Gastroesophageal sphincter (tissue), 4 donors: ENCODE results near the gene PTGIR. TPM values are rescaled to one million over a fixed set of nuclear protein-coding genes. Genes with fewer than 3 reads are reported as not detected.
A peak's percentile ranks its signal among the peaks of the same experiment; 100 is the strongest.
"Not testable (repeated sequence)": the region's sequence is repeated elsewhere in the genome, so short reads cannot be mapped to it uniquely, and the experiment has no call there.

Experiments
- ATAC-seq: fragments of 150-250 bp; one replicate; pipeline ENCODE4 v1.9.1; 2016; ENCODE audit warnings: mild to moderate bottlenecking, moderate library complexity
- H3K27ac ChIP-seq, 4 donors: fragments of 200-600 bp; sonication (generic) in 3 of 4; 1 replicate in 3 of 4; 2 replicates in 1 of 4; pipeline ENCODE4 v1.5.1; 2016 to 2019
- H3K27me3 ChIP-seq: fragments of 200-600 bp; sonication (generic); one replicate; pipeline ENCODE4 v1.5.1; 2019
- H3K36me3 ChIP-seq, 2 donors: fragments of 200-600 bp; sonication (generic); one replicate each; pipeline ENCODE4 v1.5.1; 2019; ENCODE audit warnings: control low read depth in 1 of 2
- H3K4me1 ChIP-seq, 3 donors: fragments of 200-600 bp; sonication (generic); 1 replicate in 2 of 3; 2 replicates in 1 of 3; pipeline ENCODE4 v1.5.1; 2016 to 2019; ENCODE audit warnings: control low read depth in 2 of 3
- H3K4me3 ChIP-seq, 2 donors: fragments of 200-600 bp; sonication (generic); one replicate each; pipeline ENCODE4 v1.5.1; 2019; ENCODE audit warnings: mild to moderate bottlenecking in 1 of 2, moderate library complexity in 1 of 2
- H3K9me3 ChIP-seq, 3 donors: fragments of 200-600 bp; sonication (generic); one replicate each; pipeline ENCODE4 v1.5.1; 2017 to 2019; ENCODE audit warnings: control low read depth in 2 of 3
- EP300 ChIP-seq: sonication (generic); formaldehyde crosslinking; IDR thresholded peaks from one replicate; pipeline ENCODE4 v1.6.1; 2017; ENCODE audit warnings: antibody characterized with exemption, mild to moderate bottlenecking
- POLR2A ChIP-seq, 2 donors: fragments of 450-650 bp; IDR thresholded peaks; one replicate each; pipeline ENCODE4 v1.6.1; 2017; ENCODE audit warnings: antibody characterized with exemption in 2 of 2, mild to moderate bottlenecking in 2 of 2, moderate library complexity in 1 of 2
- POLR2AphosphoS5 ChIP-seq: sonication (generic); formaldehyde crosslinking; IDR thresholded peaks from one replicate; pipeline ENCODE4 v1.6.1; 2017; ENCODE audit warnings: antibody characterized with exemption
- WGBS, 2 donors: methylation state at CpG; one replicate each; pipeline ENCODE4 v1.1.5; 2018; ENCODE audit warnings: low coverage in 1 of 2; 5-methylcytosine and 5-hydroxymethylcytosine counted together
- total RNA-seq, 4 donors: library from RNA; depleted of rRNA; stranded (reverse); fragments of >200 nt; gene quantifications; one replicate each; pipeline ENCODE4 v1.1.0, GENCODE V29; 2016
- TF ChIP-seq, protein P1 (sequence below), 4 experiments: fragments of 200-600 bp in 2 of 4; fragments of 450-650 bp in 2 of 4; sonication (generic) in 1 of 4; IDR thresholded peaks; one replicate each; pipeline ENCODE4 v1.5.1; 2017 to 2019; ENCODE audit warnings: antibody characterized with exemption in 4 of 4, mild to moderate bottlenecking in 2 of 4, moderate library complexity in 2 of 4

PTGIR gene
- total RNA-seq, 4 donors from 2014 or later: 3.6 to 5.9 (median 4.3) TPM

DNA sequence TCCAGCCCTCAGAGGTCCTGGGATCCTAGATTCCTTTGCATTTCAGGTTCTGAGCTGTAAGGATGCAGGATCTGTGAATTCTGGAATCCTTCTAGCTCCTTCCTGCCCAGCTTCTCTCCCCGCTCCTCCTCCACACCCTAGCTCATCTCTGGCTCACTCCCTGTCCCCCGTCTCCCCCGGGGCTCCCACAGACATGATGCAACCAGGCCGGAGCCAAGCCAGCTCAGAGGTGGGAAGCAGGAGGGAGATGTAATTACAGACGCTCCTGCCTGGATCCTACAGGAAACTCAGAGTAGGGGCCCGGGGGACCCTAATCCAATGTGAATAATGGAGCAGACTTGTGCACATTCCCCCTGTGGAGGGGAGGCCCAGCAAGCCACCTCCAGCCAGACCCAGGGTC is 6.6 kb upstream of the PTGIR start:
- ATAC-seq: peak; percentile 59
- H3K27ac ChIP-seq: no peak overlapping the region

DNA sequence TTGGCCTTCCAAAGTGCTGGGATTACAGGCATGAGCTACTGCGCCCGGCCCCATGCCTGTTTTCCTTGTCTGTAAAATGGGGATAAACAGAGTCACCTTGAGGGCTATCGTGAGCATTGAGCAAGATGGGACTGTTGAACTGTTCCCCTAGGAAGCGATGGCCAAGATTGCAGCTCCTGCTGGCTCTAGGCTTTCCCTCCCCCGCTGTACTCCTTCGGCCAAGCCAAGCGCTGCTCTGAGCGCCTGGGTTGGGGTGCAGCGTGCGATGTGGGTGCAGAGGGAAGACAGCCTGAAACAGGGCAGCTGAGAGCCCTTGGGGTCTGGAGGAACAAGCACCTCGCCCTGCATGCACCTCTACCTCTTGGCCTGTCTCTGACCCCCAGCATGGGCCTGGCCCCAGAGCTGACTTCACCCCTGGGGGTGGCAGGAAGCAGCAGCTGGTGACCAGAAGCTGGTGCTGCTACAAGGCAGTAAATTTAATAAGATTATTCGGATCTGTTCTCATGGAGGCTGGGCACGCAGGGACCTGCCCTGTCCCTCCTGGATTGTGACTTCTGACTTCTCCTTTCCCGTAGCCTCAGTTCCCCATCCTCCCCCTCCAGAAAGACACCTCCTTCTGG is 5.8 kb upstream of the PTGIR start:
- Histone ChIP-seq H3K4me1 (peaks cover 0 to 37% (median 18%) of the 10 kb centered on the region in 3 donors), H3K9me3 (no peaks in the 10 kb centered on the region), H3K4me3 (no peak overlapping the region), H3K27ac (no peak overlapping the region), H3K27me3 (no peaks in the 10 kb centered on the region), H3K36me3 (no peaks in the 10 kb centered on the region)
- ATAC-seq: no peak
- TF ChIP-seq, protein P1, sequence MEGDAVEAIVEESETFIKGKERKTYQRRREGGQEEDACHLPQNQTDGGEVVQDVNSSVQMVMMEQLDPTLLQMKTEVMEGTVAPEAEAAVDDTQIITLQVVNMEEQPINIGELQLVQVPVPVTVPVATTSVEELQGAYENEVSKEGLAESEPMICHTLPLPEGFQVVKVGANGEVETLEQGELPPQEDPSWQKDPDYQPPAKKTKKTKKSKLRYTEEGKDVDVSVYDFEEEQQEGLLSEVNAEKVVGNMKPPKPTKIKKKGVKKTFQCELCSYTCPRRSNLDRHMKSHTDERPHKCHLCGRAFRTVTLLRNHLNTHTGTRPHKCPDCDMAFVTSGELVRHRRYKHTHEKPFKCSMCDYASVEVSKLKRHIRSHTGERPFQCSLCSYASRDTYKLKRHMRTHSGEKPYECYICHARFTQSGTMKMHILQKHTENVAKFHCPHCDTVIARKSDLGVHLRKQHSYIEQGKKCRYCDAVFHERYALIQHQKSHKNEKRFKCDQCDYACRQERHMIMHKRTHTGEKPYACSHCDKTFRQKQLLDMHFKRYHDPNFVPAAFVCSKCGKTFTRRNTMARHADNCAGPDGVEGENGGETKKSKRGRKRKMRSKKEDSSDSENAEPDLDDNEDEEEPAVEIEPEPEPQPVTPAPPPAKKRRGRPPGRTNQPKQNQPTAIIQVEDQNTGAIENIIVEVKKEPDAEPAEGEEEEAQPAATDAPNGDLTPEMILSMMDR (IDR thresholded peaks at IDR 0.05): no peak
- TF ChIP-seq EP300: no peak
- WGBS, 2 donors: 74% methylated on average over 9 of the region's 14 CpGs; no CpG with 5 or more reads in 1 of the 2 donors

More for the DNA sequence above, 6.6 kb upstream of the PTGIR start:
- peaks cover 0 to 34% (median 13%) of the 10 kb centered on the region in 3 donors for H3K4me1 ChIP-seq
- WGBS, 2 donors: 60% methylated on average over 1 of the region's 6 CpGs; no CpG with 5 or more reads in 1 of the 2 donors
- no peaks in the 10 kb centered on the region for H3K9me3 ChIP-seq
- no peaks in the 10 kb centered on the region for H3K36me3 ChIP-seq
- H3K4me3 ChIP-seq: no peak overlapping the region
- no peaks in the 10 kb centered on the region for H3K27me3 ChIP-seq
- TF ChIP-seq POLR2A (IDR thresholded peaks at IDR 0.05) (no peak), POLR2AphosphoS5 (no peak), EP300 (no peak)
- TF ChIP-seq, protein P1 (IDR thresholded peaks at IDR 0.05): no peak

DNA sequence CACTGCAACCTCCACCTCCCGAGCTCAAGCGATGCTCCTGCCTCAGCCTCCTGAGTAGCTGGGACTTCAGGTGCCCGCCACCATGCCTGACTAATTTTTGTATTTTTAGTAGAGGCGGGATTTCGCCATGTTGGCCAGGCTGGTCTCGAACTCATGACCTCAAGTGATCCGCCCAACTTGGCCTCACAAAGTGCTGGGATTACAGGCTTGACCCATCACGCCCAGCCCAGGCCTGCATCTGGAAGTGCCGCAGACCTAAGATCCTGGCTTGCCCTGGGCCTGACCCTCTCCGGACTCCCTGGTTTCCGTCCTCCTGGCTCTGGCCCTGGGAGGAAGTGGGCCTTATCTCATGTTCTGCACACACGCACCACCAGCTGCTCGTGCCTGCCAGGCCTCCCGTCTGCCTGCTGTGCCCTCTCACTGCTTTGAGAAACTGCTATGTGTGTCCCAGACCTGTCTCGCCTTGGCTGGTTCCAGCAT is 4.7 kb upstream of the PTGIR start:
- H3K4me3 ChIP-seq: no peak overlapping the region
- no peak for ATAC-seq
- no peak overlapping the region for H3K27ac ChIP-seq
- H3K4me1 ChIP-seq: peaks cover 0 to 41% (median 25%) of the 10 kb centered on the region in 3 donors
- H3K9me3 ChIP-seq: no peaks in the 10 kb centered on the region
- H3K27me3 ChIP-seq: no peaks in the 10 kb centered on the region
- TF ChIP-seq, protein P1 (IDR thresholded peaks at IDR 0.05): no peak
- TF ChIP-seq EP300 (no peak), POLR2AphosphoS5 (no peak), POLR2A (IDR thresholded peaks at IDR 0.05) (no peak)
- 58% methylated on average over 3 of the region's 15 CpGs; no CpG with 5 or more reads in 1 of the 2 donors for WGBS, 2 donors
- no peaks in the 10 kb centered on the region for H3K36me3 ChIP-seq

DNA sequence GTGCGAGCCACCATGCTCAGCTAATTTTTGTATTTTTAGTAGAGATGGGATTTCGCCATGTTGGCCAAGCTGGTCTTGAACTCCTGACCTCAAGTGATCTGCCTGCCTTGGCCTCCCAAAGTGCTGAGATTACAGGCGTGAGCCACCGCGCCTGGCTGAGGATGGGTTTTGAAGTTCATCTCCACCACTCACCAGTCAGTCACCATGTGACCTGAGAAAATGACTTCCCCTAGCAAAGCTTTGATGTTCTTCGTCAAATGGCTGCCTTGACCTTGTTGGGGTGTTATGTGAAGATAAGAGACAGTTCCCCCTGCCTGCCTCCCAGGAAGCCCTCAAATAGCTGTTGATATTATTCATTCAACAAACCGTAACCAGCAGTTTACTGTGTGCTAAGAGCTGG is 4.1 kb upstream of the PTGIR start:
- H3K9me3 ChIP-seq, H3K27me3 ChIP-seq, ATAC-seq, H3K4me3 ChIP-seq, H3K27ac ChIP-seq, H3K36me3 ChIP-seq: not testable (repeated sequence)
- 72 to 100% methylated on average over 2 to 3 of the region's 7 CpGs for WGBS, 2 donors
- H3K4me1 ChIP-seq: peaks cover 0 to 41% (median 26%) of the 10 kb centered on the region in 3 donors

DNA sequence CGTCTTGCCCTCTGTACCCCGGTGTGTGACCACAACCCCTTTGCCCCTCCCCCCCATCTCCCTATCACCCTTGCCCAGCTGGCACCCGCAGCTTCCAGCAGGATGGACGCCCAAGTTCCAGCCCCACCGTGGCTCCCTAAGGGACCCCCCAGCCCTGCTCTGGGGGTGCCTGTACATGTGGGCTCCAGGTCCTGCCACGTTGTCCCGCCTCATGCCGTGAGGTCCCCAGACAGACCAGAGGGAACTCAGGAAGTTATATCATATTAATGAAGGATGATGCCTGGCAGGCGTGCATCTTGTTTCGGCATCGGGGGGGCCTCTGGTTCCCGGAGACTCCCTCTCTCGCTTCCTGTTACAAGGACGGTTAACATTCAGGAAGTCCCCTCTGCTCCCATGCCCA is 1.6 kb upstream of the PTGIR start:
- H3K27me3 ChIP-seq: no peaks in the 10 kb centered on the region
- H3K4me1 ChIP-seq: peaks cover under 1 to 57% (median 33%) of the 10 kb centered on the region in 3 donors
- H3K9me3 ChIP-seq: no peaks in the 10 kb centered on the region
- H3K4me3 ChIP-seq: no peak overlapping the region
- TF ChIP-seq POLR2A (IDR thresholded peaks at IDR 0.05) (no peak), EP300 (no peak), POLR2AphosphoS5 (no peak)
- TF ChIP-seq, protein P1 (IDR thresholded peaks at IDR 0.05): no peak
- ATAC-seq: no peak
- H3K36me3 ChIP-seq: no peaks in the 10 kb centered on the region
- H3K27ac ChIP-seq: peak overlapping the region in 3 of 4 donors; percentile 80 to 86 (median 82)
- WGBS, 2 donors: 59 to 75% methylated on average over 2 of the region's 14 CpGs
